Activated CD8-positive, alpha-beta memory T cell treated with anti-CD3 and anti-CD28 coated beads for 24 hours (primary cell): ENCODE measurements around the gene ZBTB49.

Experiments
- DNase-seq: peaks from one replicate; pipeline ENCODE4 v3.0.0-alpha.2; 2020

ZBTB49 gene

DNA sequence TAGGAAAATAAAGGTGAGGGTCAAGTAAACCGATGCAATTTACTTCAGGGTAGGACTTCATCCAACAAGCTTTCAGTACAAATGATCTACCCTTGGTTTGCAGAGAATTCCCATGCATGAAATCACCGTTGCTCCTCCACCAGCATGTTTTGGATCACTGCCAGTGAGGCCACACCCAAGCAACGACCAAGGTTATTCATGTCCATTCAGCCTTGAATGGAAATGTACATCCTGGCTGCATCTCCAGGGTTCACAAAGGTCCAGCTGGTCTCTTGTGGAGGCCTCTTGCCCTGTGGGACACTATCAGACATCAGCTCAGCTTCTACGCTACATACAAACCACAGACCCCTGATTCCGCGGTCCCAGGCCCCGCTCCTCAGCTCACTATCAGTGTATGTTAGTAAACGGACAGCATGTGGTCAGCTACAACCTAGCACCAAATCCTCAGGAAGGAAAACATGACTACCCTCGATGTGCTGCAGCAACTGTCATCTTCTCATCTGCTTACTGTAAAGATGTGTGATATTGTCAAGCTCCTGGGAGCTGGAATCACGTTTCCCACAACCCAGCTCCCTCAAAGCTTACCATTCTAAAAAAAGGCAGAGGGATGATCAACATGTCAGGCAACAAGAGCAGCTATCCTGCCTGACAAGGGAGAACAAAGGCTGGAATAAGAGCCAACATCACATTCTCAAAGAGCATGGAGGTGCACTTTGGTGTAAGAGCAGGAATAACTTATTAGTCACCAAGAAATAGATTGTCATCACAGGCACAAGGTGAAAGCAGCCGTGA lies 5.0 kb upstream of the ZBTB49 start:
- DNase-seq: no peak

GRCh38 chr4:4288098-4288497 lies 2.0 kb upstream of the ZBTB49 start:
- DNase-seq: no peak

GRCh38 chr4:4289055-4289454 lies 996 bp upstream of the ZBTB49 start:
- DNase-seq: no peak

DNA sequence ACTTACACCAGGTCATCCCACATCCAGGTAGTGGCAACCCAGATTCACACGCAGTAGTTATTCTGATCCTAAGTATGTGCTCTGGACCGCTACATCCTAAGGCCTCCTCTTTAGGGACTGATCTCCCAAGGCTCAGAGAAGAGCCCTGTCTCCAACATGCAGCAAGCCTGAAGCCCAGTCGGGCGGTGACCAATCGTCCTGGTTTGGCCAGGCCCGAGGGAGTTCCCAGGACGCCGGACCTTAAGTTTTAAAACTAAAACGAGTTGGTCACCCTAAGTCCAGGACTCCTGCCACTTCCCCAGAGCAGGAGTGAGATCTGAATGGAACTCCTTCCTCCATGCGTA lies 482 bp upstream of the ZBTB49 start:
- no peak for DNase-seq

DNA sequence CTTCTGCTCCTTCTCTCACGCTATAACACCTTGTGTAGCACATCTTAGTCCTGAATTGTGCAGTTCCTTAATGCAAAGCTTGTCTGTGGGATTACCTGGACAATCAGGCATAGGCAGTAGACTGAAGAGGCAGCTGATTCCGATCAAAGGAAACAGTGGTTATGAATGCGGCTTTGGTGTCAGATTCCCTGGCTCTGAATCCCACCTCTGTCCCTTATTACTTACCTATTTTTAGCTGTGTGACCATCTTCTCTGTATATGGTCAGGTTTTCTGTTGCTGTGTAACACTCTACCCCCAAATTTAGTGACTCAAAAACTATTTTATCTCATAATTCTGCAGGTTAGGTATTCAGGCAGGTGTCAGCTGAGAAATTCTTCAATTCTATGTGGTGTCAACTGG lies 3.2 kb downstream of the ZBTB49 start:
- no peak for DNase-seq

DNA sequence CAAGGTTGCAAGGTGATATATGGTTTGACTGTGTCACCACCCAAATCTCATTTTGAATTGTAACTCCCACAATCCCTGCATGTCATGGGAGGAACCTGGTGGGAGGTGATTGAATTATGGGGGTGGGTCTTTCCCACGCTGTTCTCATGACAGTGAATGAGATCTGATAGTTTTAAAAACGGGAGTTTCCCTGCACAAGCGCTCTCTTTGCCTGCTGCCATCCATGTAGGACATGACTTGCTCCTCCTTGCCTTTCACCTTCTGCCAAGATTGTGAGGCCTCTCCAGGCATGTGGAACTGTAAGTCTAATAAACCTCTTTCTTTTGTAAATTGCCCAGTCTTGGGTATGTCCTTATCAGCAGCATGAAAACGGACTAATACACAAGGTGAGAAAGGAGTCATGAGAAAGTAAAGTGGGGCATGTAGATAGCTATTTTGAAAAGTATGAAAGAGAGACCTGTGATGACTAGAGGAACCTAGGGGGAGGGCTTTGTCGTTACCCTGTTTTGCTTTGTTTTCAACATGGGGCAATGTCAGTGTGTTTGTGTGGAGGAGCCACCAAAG lies 6.3 kb downstream of the ZBTB49 start:
- DNase-seq: no peak

DNA sequence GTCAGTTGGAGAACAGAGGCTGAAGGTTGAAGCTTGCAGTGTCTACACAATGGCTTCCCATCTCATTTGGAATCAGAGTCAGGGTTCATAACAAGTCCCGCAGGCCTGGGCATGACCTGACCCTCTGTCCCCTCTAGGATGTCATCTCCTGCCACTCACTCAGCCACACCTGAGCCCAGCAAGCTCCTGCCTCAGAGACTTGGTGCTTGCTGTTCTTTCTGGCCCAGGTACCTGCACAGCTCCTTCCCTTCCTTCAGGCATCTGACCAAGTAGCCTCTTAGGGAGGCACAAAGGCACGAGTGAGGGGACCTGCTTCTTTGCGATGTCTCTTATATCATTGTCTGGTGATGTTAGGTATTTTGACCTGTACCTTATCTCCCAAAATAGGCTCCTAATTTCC lies 9.0 kb downstream of the ZBTB49 start:
- DNase-seq: no peak

GRCh38 chr4:4302001-4302400 lies 11.9 kb downstream of the ZBTB49 start:
- no peak for DNase-seq

DNA sequence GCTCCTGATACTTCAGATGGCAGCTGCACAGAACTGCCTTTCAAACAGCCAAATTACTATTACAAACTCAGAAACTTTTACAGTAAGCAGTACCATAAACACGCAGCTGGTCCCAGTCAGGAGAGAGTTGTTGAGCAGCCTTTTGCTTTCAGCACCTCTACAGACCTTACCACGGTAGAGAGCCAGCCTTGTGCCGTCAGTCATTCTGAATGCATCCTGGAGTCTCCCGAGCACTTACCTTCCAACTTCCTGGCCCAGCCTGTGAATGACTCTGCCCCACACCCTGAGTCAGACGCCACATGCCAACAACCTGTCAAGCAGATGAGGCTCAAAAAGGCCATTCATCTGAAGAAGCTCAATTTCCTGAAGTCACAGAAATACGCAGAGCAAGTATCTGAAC lies 12.4 kb downstream of the ZBTB49 start:
- no peak for DNase-seq

- no peak for DNase-seq
Observed at GRCh38 chr4:4306920-4307319, 16.9 kb downstream of the ZBTB49 start.

DNA sequence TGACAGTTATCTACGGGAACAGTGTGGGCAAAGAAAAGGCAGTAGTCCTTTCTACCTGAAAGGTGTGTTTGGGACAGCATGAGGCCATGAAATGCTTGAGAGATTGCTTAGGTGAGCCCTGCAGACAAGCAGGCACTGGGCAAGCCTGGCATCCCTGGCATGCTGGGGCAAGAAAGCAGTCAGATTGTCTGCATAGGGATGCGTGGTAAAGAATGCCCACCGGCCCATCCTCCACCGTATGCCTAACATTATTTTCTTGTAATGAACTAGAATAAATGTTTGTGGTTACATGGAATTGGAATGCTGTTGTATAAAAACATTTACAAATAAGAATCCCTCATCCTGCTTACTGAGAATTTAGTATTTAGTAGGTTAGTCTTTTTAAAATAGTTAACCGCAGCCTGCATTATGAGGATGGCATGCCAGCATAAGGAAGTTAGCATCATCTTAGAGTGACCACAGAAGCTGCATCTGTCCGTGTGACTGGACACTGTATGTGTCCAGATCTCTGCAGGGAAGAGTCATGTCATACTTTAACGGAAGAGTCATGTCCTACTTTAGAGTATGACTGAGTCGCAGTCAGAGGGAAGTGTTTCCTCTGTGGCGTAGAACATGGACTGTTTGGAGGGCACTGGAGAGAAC lies 18.9 kb downstream of the ZBTB49 start:
- no peak for DNase-seq

DNA sequence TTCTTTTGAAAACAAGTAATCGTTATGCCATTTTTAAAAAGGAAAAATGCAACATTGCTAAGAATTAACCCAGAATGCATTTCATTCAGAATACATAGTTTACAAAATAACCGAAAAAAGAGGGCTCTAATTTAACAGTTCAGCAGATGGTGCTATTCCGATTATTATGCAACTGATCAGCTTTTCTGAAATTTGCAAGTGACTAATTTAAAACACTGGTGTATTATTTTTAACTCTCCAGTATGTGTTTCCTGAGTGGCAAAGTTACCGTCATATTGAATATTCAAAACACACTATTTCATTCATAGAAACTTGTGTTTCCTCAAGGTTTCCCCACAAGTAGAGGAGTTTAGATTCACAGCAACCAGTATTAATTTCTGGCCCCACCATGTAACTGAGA lies 21.1 kb downstream of the ZBTB49 start:
- DNase-seq: no peak

- DNase-seq: no peak
Observed at GRCh38 chr4:4315461-4316149, 25.6 kb downstream of the ZBTB49 start.

DNA sequence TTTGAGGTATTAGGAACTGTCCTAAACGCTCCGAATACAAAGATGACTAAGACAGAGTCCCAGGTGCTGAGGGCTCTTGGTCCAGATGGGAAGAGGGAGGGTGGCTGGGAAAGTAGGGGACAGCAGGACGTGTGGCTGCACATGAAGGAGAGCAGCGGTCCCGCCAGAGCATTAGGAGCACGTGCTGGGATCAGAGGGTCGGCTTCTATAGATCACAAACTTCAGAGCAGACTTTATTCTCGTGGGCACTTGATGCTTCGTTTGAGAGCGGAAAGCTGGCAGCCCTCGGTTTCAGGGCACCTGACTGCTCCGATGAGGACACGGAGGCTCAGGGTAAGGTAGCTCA lies 26.1 kb downstream of the ZBTB49 start:
- no peak for DNase-seq

DNA sequence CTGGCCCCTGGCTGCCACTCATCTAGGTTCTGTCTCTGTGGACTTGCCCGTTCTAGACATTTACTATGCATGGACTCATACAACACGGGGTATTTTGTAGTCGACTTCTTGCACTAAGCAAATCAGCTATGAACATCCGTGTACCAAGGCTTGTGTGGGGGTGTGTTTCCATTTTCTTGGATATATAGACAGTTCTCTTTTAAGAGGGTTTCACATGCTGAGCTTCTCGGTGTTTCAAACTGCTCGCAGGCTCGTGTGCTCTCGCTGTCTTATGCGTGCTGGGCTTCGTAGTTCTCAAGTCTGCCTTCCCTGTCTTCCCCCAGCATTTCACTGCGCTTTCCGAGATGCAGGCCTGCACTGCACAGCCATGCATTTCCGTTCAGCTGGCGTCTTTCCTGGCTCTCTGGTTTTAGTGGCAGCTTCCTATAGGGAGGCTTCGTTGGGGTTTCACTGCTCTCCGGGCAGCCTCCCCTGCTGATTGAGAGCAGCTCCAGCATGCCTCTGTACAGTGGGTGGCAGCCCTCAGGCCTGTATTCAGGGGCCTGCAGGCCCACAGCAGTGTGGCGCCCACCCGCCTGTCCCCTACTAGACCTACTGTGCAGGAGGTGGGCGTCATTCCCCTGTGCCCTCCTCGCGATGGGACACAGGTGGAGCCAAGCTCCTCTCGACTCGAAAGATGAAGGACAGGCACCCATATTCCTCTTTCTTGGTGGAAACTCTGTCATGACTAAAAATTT lies 27.6 kb downstream of the ZBTB49 start:
- no peak for DNase-seq

GRCh38 chr4:4320528-4320927 lies 30.5 kb downstream of the ZBTB49 start:
- DNase-seq: no peak

DNA sequence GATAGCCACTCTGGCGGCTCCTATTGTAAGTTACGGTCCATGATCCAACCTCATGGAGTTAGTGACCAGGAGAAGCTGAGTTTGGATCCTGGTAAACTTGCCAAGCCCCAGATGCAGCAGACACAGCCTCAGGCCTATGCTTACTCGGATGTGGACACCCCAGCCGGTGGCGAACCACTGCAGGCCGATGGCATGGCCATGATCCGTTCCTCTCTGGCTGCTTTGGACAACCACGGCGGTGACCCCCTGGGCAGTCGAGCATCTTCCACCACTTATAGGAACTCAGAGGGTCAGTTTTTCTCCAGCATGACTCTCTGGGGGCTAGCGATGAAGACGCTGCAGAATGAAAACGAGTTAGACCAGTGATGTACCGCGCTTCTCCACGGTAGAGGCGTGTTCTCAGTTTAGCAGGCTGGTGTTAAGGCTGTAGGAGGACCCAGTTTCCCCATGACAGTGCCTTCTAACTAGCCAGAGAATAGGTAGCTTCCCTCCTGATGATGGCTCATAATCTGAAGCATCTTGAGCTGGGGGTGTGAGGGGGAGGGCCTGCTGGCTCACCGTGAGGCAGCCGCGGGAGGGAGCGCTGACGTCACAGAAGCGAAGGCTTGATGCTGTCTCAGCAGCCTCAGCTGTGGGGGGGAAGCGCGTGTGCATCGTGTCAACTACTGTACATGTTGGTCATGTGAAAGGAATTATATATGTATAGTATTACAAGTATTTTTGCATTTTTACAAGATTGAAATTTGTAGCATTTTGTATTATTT lies 31.1 kb downstream of the ZBTB49 start:
- DNase-seq: no peak

DNA sequence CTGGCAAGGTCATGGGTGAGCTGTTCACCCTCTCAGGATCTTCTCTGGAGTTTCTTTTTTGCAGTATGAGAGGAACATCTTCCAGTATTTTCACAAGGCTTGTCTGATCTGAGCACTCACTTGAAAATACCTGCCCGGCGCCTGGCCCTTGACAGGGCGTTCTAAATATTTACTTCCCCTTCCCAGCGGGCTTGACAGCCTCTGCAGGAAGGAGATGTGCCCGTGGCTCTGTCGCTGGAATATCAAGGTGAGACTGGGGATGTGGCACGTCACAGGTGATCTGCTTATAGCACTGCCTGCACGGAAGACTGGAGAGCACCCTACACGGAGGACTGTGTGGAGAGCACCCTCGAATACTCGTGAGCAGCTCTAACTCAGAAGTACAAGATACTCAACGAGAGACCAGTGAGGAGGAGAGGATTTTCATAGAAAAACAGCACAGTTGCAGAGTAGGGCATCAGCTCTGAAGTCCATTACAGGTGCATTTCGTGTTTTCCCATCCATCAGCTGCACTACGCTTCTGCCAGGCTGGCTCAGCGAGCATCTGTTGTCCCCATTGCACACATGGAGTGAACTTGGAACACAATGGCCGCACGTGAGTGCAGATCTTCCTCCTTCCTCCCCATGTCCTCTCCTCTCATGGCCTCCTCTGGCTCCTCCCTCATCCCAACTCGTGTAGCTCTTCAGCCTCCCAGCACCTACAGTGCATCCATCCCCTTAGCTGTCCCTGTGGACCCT lies 32.1 kb downstream of the ZBTB49 start:
- no peak for DNase-seq

DNA sequence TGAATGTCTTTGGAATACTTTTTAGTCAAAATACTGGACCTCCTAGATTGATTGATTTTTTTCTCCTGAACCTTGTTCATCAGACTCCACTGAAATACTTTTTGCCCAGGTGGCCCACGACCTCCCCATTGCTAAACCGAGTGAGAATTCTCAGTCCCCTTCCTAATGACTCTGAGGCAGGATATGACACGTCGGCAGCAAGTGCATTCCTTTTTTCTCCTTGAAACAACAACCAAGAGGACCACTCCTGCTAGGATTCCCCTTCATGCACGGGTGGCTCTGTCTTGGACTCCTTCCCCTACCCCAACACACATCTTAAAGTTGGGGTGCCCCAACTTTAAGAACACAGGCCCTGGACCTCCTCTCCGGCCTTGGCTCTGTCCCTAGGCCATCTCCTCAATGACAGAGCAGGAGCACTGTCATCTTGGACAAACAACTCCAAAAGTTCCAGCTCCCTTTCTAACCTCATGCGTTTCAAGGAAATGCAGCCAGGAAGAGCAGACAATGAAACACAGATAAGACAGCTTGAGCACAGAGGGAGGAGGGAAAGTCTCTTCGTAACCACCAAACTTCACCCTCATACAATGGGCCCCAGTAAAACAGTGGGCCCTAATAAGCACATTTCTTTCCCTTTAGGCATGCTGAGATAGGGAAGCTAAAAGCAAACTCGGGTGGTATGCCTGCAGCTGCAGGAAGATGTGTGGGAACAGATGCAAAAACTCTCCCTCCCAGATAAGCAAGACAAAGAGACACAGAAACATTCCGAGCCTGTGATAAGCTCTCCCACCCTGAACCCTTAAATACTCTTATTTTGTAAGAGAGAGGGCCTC lies 33.9 kb downstream of the ZBTB49 start:
- no peak for DNase-seq

DNA sequence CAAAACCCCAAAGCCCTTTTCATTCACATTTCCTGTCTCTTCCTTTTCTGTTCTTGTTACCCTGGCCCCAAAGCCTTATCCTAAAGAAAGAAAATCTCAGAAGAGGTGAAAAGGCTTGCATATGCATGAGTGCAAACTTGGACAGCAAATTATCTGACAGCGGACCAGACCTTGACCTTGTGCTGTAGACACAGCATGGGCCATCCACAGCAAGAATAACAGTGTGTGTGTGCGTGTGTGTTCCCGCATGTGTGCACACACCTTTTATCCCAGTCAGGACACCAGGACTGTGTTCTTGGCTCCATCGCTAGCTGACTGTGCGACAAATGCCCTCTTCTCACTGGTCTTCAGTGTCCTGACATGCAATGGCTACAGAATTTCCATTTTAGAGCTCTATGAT lies 35.3 kb downstream of the ZBTB49 start:
- no peak for DNase-seq

DNA sequence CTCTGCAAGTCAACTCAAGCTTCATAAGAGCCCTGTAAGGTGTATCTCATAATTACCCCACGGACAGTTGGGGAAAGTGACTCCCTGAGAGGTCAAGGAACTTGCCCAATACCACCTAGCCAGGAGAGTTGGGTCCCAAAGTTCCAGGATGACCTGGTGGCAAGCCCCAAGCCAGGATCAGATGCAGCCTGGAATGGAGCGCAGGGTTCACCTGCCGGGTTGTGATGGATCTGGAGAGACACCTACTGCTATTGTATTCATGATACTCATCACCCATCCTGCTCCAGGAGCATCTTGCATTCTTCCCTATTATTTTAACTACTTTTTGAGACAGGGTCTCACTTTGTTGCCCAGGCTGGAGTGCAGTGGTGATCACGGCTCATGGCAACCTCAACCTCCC lies 36.1 kb downstream of the ZBTB49 start:
- DNase-seq: no peak
